Measurements from ENCODE around the gene GLIS2.

Gene GLIS2

DNA sequence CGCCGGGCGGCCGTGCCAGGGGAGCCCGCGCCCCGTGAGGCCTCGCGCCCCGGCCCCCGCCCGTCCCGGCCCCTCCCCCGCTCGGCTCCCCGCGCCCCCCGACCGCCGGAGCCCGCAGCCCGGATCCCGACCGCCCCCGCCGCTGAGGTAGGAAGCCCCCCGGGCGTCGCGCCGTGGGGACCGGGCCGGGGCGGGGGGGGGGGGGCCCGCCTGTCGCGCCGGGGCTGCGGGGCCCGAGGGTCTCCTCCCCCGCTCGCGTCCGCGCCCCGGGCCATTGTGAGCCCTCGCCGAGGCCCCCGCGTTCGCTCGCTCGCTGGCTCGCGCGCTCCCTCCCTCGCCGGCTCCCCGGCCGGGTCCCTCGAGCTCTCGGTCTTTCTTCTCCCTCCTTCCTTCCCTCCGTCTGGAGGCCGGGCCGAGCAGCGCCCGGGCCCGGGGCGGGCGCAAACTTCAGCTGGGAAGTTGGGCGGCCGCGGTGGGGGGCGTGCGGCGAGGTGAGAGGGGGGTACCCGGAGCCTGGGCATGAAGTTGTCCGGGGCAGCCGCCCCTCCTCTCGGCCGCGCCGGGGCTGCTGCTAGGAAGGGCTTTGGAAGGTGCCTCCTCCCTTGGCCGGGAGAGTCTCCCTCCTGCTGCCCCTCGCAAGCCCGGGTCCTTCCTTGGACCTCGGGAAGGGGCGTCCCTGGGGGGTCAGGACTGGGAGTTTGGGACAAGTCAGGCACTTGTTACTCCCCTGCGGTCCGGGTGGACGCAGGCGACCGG, 419 bp downstream of the GLIS2 start:
- H3K23ac ChIP-seq (ENCODE audit: low read length), result no peak overlapping the region
- H3K4me2 ChIP-seq (ENCODE audit: low read length), result peak overlapping the region; percentile 87
- H2AK5ac ChIP-seq (ENCODE audit: low read length), result no peak overlapping the region
- peak overlapping the region; percentile 37 for H3K27ac ChIP-seq (ENCODE audit: low read depth, low read length)
- peak overlapping the region; percentile 81 for H3K56ac ChIP-seq (ENCODE audit: low read length)
- H3K79me2 ChIP-seq (ENCODE audit: control insufficient read depth, insufficient read depth, low read length), result peaks cover 22% of the 10 kb centered on the region
- H2BK5ac ChIP-seq (ENCODE audit: low read length), result no peak overlapping the region
- H2BK120ac ChIP-seq (ENCODE audit: low read depth, low read length), result no peak overlapping the region
- peak overlapping the region; percentile 77 for H3K4ac ChIP-seq (ENCODE audit: low read depth, low read length)
- no peaks in the 10 kb centered on the region for H3K36me3 ChIP-seq (ENCODE audit: control insufficient read depth, insufficient read depth, low read length)
- H2BK15ac ChIP-seq (replicated peaks; ENCODE audit: low read depth), result peak overlapping the region; percentile 14
- no CpG with 5 or more reads among the region's 93 CpGs for WGBS (ENCODE audit: extremely low coverage, insufficient coverage, low lambda C conversion rate)
- H4K8ac ChIP-seq (ENCODE audit: low read depth, low read length), result no peak overlapping the region
- peak overlapping the region; percentile 86 for H3K18ac ChIP-seq (ENCODE audit: low read length)
- peak overlapping the region; percentile 70 for H3K9ac ChIP-seq (ENCODE audit: low read length)
- peak; percentile 47 for DNase-seq
- H3K4me3 ChIP-seq (ENCODE audit: low read length), result peak overlapping the region; percentile 23
- H3K79me1 ChIP-seq (ENCODE audit: low read length), result peaks cover 8% of the 10 kb centered on the region
- peaks cover 2% of the 10 kb centered on the region for H3K4me1 ChIP-seq (ENCODE audit: control insufficient read depth, low read depth, low read length)
- no peak overlapping the region for H4K5ac ChIP-seq (ENCODE audit: low read length)
- H3K27me3 ChIP-seq (ENCODE audit: insufficient read depth, low read length, poor library complexity), result no peaks in the 10 kb centered on the region

DNA sequence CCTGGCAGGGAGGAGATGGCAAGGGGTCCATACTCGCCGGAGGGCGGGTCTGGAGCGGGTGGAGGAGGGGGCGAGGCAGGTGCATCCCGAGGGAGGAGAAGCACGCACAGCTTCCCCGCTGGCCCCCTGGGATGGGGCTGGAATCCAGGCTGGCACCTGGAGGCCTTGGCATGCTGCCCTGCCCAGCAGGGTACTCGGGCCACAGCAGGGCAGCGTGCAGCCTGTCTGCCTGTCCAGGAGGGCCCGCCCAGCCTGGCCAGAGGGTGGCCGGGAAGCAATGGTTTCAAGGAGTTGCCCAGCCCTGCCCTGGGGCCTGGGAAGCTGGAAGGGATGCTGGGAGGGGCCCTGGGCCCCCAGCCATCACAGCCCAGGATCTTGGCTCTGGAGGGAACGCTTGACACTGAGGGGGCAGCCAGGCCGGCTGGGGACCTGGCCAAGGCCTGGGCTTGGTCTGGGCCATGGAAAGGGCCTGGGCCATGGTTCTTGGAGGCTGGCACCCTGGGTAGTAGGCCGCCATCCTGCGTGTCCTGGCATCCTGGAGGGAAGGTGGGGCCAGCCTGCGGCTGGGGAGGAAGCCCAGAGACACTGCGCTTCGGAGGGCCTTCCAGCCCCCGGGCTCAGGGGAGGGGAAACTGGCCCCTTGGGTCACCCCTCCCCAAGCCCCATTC, 1.1 kb downstream of the GLIS2 start:
- H3K79me1 ChIP-seq (ENCODE audit: low read length), result peaks cover 10% of the 10 kb centered on the region
- H3K4me2 ChIP-seq (ENCODE audit: low read length), result peak overlapping the region; percentile 87
- no peaks in the 10 kb centered on the region for H3K27me3 ChIP-seq (ENCODE audit: insufficient read depth, low read length, poor library complexity)
- no peak overlapping the region for H4K8ac ChIP-seq (ENCODE audit: low read depth, low read length)
- peak overlapping the region; percentile 70 for H3K9ac ChIP-seq (ENCODE audit: low read length)
- H2BK5ac ChIP-seq (ENCODE audit: low read length), result no peak overlapping the region
- no peak overlapping the region for H3K27ac ChIP-seq (ENCODE audit: low read depth, low read length)
- H3K56ac ChIP-seq (ENCODE audit: low read length), result peak overlapping the region; percentile 81
- no peak overlapping the region for H3K18ac ChIP-seq (ENCODE audit: low read length)
- DNase-seq, result no peak
- H3K79me2 ChIP-seq (ENCODE audit: control insufficient read depth, insufficient read depth, low read length), result peaks cover 25% of the 10 kb centered on the region
- no peak overlapping the region for H3K23ac ChIP-seq (ENCODE audit: low read length)
- no peaks in the 10 kb centered on the region for H3K36me3 ChIP-seq (ENCODE audit: control insufficient read depth, insufficient read depth, low read length)
- no CpG with 5 or more reads among the region's 20 CpGs for WGBS (ENCODE audit: extremely low coverage, insufficient coverage, low lambda C conversion rate)
- no peak overlapping the region for H2AK5ac ChIP-seq (ENCODE audit: low read length)
- H3K4me1 ChIP-seq (ENCODE audit: control insufficient read depth, low read depth, low read length), result peaks cover 2% of the 10 kb centered on the region
- no peak overlapping the region for H3K4ac ChIP-seq (ENCODE audit: low read depth, low read length)
- no peak overlapping the region for H4K5ac ChIP-seq (ENCODE audit: low read length)
- H2BK120ac ChIP-seq (ENCODE audit: low read depth, low read length), result no peak overlapping the region
- H2BK15ac ChIP-seq (replicated peaks; ENCODE audit: low read depth), result no peak overlapping the region
- H3K4me3 ChIP-seq (ENCODE audit: low read length), result peak overlapping the region; percentile 23

DNA sequence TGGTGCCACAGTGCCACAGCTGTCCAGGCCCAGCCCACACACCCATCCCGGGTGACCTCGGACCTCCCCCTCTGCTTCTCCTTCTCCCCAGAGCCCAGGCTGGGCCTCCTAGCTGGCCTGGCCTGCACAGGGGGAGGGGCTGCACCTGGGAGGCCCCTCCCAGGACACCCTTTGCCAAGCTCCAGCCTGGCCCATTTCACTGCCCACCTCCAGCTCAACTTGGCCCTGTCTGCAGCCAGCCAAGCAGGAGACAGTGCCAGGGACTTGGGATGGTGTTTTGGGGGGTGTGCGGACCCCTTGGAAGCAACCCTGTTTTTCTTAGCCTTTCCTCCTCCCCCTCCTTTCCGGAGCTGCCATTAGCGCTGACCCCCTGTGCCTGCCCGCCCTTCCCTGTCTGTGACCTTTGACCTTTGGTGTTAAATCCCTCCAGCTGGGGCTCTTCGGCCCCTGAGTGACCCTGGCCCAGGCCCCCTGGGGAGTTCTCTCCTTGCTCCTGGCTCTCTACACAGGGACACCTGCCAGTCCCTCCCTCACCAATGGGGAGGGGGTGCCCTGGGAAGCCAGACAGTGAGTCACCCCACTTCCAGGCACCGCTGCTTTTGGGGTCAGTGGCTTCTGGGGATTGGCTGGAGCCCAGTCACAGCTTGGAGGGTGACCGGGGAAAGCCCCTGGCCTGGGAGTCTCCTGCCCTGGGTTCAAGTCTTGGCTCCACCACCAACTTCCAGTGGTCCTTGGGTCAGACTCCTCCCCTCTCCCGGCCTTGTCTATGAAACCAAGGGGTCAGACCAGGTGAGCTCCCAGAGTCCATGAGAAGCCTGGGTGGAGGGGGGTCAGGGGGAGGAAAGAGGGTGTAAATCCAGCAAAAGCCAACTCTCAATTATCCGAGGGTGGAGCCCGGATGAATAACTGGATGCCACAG, 1.9 kb downstream of the GLIS2 start:
- Histone ChIP-seq H3K9ac (ENCODE audit: low read length) (no peak overlapping the region), H3K18ac (ENCODE audit: low read length) (no peak overlapping the region), H3K4ac (ENCODE audit: low read depth, low read length) (no peak overlapping the region), H3K79me2 (ENCODE audit: control insufficient read depth, insufficient read depth, low read length) (peaks cover 29% of the 10 kb centered on the region), H3K27ac (ENCODE audit: low read depth, low read length) (no peak overlapping the region), H3K56ac (ENCODE audit: low read length) (peak overlapping the region; percentile 0), H3K4me2 (ENCODE audit: low read length) (no peak overlapping the region), H3K4me1 (ENCODE audit: control insufficient read depth, low read depth, low read length) (peaks cover 2% of the 10 kb centered on the region), H2AK5ac (ENCODE audit: low read length) (no peak overlapping the region), H2BK15ac (replicated peaks; ENCODE audit: low read depth) (no peak overlapping the region), H2BK120ac (ENCODE audit: low read depth, low read length) (no peak overlapping the region), H4K5ac (ENCODE audit: low read length) (no peak overlapping the region), H3K23ac (ENCODE audit: low read length) (no peak overlapping the region), H3K27me3 (ENCODE audit: insufficient read depth, low read length, poor library complexity) (no peaks in the 10 kb centered on the region), H3K36me3 (ENCODE audit: control insufficient read depth, insufficient read depth, low read length) (no peaks in the 10 kb centered on the region), H3K4me3 (ENCODE audit: low read length) (no peak overlapping the region), H2BK5ac (ENCODE audit: low read length) (no peak overlapping the region), H4K8ac (ENCODE audit: low read depth, low read length) (no peak overlapping the region), H3K79me1 (ENCODE audit: low read length) (peaks cover 10% of the 10 kb centered on the region)
- no CpG with 5 or more reads among the region's 12 CpGs for WGBS (ENCODE audit: extremely low coverage, insufficient coverage, low lambda C conversion rate)
- no peak for DNase-seq

DNA sequence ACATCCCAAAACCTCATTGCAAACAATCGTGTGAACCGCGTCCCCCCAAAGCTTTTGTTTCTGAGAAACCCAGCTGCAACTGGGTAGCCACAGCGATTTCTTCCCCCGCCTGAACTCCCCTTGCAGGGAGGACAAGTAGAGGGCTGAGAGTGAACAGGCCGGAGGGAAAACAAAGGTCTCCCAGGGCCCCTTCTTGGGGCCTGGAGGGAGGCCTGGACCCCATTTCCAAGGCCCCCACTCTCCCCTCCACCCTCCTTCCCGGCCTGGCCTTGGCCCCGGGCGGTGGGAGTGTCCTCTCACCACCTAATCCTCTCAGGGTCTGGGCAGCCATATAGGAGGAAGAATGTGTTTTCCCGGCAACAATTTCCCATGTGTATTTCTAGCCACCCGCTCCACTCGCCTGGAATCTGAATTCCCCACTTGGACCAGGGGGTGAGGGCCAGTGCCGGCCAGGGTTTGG, 2.6 kb downstream of the GLIS2 start:
- H3K4me2 ChIP-seq (ENCODE audit: low read length), result no peak overlapping the region
- peaks cover 12% of the 10 kb centered on the region for H3K79me1 ChIP-seq (ENCODE audit: low read length)
- H3K18ac ChIP-seq (ENCODE audit: low read length), result no peak overlapping the region
- H3K27ac ChIP-seq (ENCODE audit: low read depth, low read length), result no peak overlapping the region
- no peak overlapping the region for H3K4me3 ChIP-seq (ENCODE audit: low read length)
- no peaks in the 10 kb centered on the region for H3K27me3 ChIP-seq (ENCODE audit: insufficient read depth, low read length, poor library complexity)
- no CpG with 5 or more reads among the region's 13 CpGs for WGBS (ENCODE audit: extremely low coverage, insufficient coverage, low lambda C conversion rate)
- no peak overlapping the region for H2AK5ac ChIP-seq (ENCODE audit: low read length)
- H2BK120ac ChIP-seq (ENCODE audit: low read depth, low read length), result no peak overlapping the region
- no peak overlapping the region for H2BK5ac ChIP-seq (ENCODE audit: low read length)
- peaks cover 32% of the 10 kb centered on the region for H3K79me2 ChIP-seq (ENCODE audit: control insufficient read depth, insufficient read depth, low read length)
- peaks cover 2% of the 10 kb centered on the region for H3K4me1 ChIP-seq (ENCODE audit: control insufficient read depth, low read depth, low read length)
- no peak overlapping the region for H3K4ac ChIP-seq (ENCODE audit: low read depth, low read length)
- no peak overlapping the region for H3K23ac ChIP-seq (ENCODE audit: low read length)
- H4K8ac ChIP-seq (ENCODE audit: low read depth, low read length), result no peak overlapping the region
- H3K56ac ChIP-seq (ENCODE audit: low read length), result peak overlapping the region; percentile 0
- H3K36me3 ChIP-seq (ENCODE audit: control insufficient read depth, insufficient read depth, low read length), result no peaks in the 10 kb centered on the region
- no peak overlapping the region for H4K5ac ChIP-seq (ENCODE audit: low read length)
- H2BK15ac ChIP-seq (replicated peaks; ENCODE audit: low read depth), result no peak overlapping the region
- no peak for DNase-seq
- no peak overlapping the region for H3K9ac ChIP-seq (ENCODE audit: low read length)

DNA sequence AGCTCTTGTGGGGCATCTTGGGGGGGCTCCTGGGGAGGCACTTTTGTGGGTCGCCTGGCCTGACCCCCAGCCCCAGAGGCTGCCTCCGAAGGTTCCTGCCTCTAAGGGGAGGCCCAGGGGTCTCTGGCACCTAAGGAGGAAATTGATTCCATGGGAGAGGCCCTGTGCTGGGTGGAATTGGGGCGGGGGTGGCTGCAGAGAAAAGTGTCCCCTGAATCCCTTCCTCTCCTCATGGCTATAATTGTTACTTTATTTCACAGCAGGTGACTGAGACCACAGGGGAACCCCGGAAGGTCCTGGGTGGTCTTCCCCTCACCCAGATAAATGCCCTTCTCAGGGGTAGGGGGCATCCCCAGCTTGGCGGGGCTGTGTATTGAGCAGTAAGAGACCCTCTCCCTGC, 3.1 kb downstream of the GLIS2 start:
- no peak overlapping the region for H2AK5ac ChIP-seq (ENCODE audit: low read length)
- H2BK15ac ChIP-seq (replicated peaks; ENCODE audit: low read depth), result no peak overlapping the region
- H2BK120ac ChIP-seq (ENCODE audit: low read depth, low read length), result no peak overlapping the region
- no CpG with 5 or more reads among the region's 5 CpGs for WGBS (ENCODE audit: extremely low coverage, insufficient coverage, low lambda C conversion rate)
- H3K4me3 ChIP-seq (ENCODE audit: low read length), result no peak overlapping the region
- no peak overlapping the region for H3K9ac ChIP-seq (ENCODE audit: low read length)
- H3K4me2 ChIP-seq (ENCODE audit: low read length), result no peak overlapping the region
- no peak overlapping the region for H2BK5ac ChIP-seq (ENCODE audit: low read length)
- H3K4me1 ChIP-seq (ENCODE audit: control insufficient read depth, low read depth, low read length), result peaks cover 4% of the 10 kb centered on the region
- no peaks in the 10 kb centered on the region for H3K27me3 ChIP-seq (ENCODE audit: insufficient read depth, low read length, poor library complexity)
- H3K27ac ChIP-seq (ENCODE audit: low read depth, low read length), result no peak overlapping the region
- no peak overlapping the region for H3K4ac ChIP-seq (ENCODE audit: low read depth, low read length)
- no peaks in the 10 kb centered on the region for H3K36me3 ChIP-seq (ENCODE audit: control insufficient read depth, insufficient read depth, low read length)
- peaks cover 32% of the 10 kb centered on the region for H3K79me2 ChIP-seq (ENCODE audit: control insufficient read depth, insufficient read depth, low read length)
- no peak overlapping the region for H4K5ac ChIP-seq (ENCODE audit: low read length)
- H3K79me1 ChIP-seq (ENCODE audit: low read length), result peaks cover 13% of the 10 kb centered on the region
- H4K8ac ChIP-seq (ENCODE audit: low read depth, low read length), result no peak overlapping the region
- no peak overlapping the region for H3K18ac ChIP-seq (ENCODE audit: low read length)
- no peak overlapping the region for H3K23ac ChIP-seq (ENCODE audit: low read length)
- H3K56ac ChIP-seq (ENCODE audit: low read length), result peak overlapping the region; percentile 56
- no peak for DNase-seq

Data from mesendoderm (in vitro differentiated cells).